ENCODE measurements around the gene SKP2.

The SKP2 gene

GRCh38 chr5:36202521-36202961 lies 50.6 kb downstream of the SKP2 start:
- DNase-seq (ENCODE audit: low read depth): no peak

GRCh38 chr5:36205329-36205728 lies 53.4 kb downstream of the SKP2 start:
- DNase-seq (ENCODE audit: low read depth): no peak

- no peak for DNase-seq (ENCODE audit: low read depth)
These were observed 55.0 kb downstream of the SKP2 start for GRCh38 chr5:36206913-36207312.

GRCh38 chr5:36208786-36209185 lies 56.9 kb downstream of the SKP2 start:
- no peak for DNase-seq (ENCODE audit: low read depth)

GRCh38 chr5:36209664-36210063 lies 57.8 kb downstream of the SKP2 start:
- DNase-seq (ENCODE audit: low read depth): no peak

- no peak for DNase-seq (ENCODE audit: low read depth)
These were observed 62.5 kb downstream of the SKP2 start for GRCh38 chr5:36214436-36214835.

- DNase-seq (ENCODE audit: low read depth): no peak
These were observed 64.0 kb downstream of the SKP2 start for GRCh38 chr5:36215910-36216309.

GRCh38 chr5:36217567-36217966 lies 65.7 kb downstream of the SKP2 start:
- no peak for DNase-seq (ENCODE audit: low read depth)

GRCh38 chr5:36217988-36218387 lies 66.1 kb downstream of the SKP2 start:
- no peak for DNase-seq (ENCODE audit: low read depth)

- no peak for DNase-seq (ENCODE audit: low read depth)
These were observed 70.7 kb downstream of the SKP2 start for GRCh38 chr5:36222620-36223019.

GRCh38 chr5:36227046-36227445 lies 75.1 kb downstream of the SKP2 start:
- no peak for DNase-seq (ENCODE audit: low read depth)

GRCh38 chr5:36228505-36228904 lies 76.6 kb downstream of the SKP2 start:
- DNase-seq (ENCODE audit: low read depth): no peak

- DNase-seq (ENCODE audit: low read depth): no peak
These were observed 78.4 kb downstream of the SKP2 start for GRCh38 chr5:36230151-36230790.

- DNase-seq (ENCODE audit: low read depth): no peak
These were observed 80.6 kb downstream of the SKP2 start for GRCh38 chr5:36232533-36232932.
